ENCODE measurements around the gene BSND.

GRCh38 chr1:54984131-54984842, 14.4 kb upstream of the BSND start:
- TF ChIP-seq CTCF (IDR thresholded peaks at IDR 0.05) (no peak), GRHL2 (CRISPR knock-in tag; IDR thresholded peaks at IDR 0.05; ENCODE audit: insufficient replicate concordance, severe bottlenecking) (no peak), KAT7 (CRISPR knock-in tag; IDR thresholded peaks at IDR 0.05; ENCODE audit: borderline replicate concordance) (no peak), FOXP4 (CRISPR knock-in tag; IDR thresholded peaks at IDR 0.05) (no peak), RELA (CRISPR knock-in tag; IDR thresholded peaks at IDR 0.05; ENCODE audit: borderline replicate concordance) (no peak), IRF2 (CRISPR knock-in tag; IDR thresholded peaks at IDR 0.05; ENCODE audit: borderline replicate concordance, low read depth) (no peak), USF2 (CRISPR knock-in tag; IDR thresholded peaks at IDR 0.05) (no peak), PRRX2 (CRISPR knock-in tag; IDR thresholded peaks at IDR 0.05) (no peak), CREB1 (CRISPR knock-in tag; IDR thresholded peaks at IDR 0.05) (no peak)
